ACHN (cell line): ENCODE results near the gene RAVER2.
"Not testable (repeated sequence)": the region's sequence is repeated elsewhere in the genome, so short reads cannot be mapped to it uniquely, and the experiment has no call there.

Source experiments
- DNase-seq: peaks from one replicate; pipeline ENCODE4 v3.0.0-alpha.2; 2015
- in situ Hi-C: cut with HindIII; loops from 2 replicates; pipeline ENCODE4 v1.10.0; 2017; ENCODE audit warnings: low sequenced_read_pairs, low pct_ligation_motif_present, low pct_unique_long_range_greater_than_20kb

RAVER2 gene

GRCh38 chr1:64745181-64745985 is 508 bp downstream of the RAVER2 start:
- in situ Hi-C loops: no loop called here
- peak; percentile 38 for DNase-seq

GRCh38 chr1:64745986-64746940 is 1.4 kb downstream of the RAVER2 start:
- in situ Hi-C loops: no loop called here
- DNase-seq: no peak

- DNase-seq: no peak
- in situ Hi-C loops: no loop called here
Observed at GRCh38 chr1:64748222-64748621, 3.3 kb downstream of the RAVER2 start.

GRCh38 chr1:64748706-64749105 is 3.8 kb downstream of the RAVER2 start:
- no peak for DNase-seq
- in situ Hi-C loops: no loop called here

GRCh38 chr1:64750092-64750491 is 5.2 kb downstream of the RAVER2 start:
- DNase-seq: no peak
- in situ Hi-C loops: no loop called here

- no peak for DNase-seq
- in situ Hi-C loops: no loop called here
Observed at GRCh38 chr1:64750875-64751274, 6.0 kb downstream of the RAVER2 start.

- in situ Hi-C loops: no loop called here
- no peak for DNase-seq
Observed at GRCh38 chr1:64754173-64754572, 9.3 kb downstream of the RAVER2 start.

GRCh38 chr1:64755361-64755760 is 10.5 kb downstream of the RAVER2 start:
- DNase-seq: no peak
- in situ Hi-C loops: no loop called here

- in situ Hi-C loops: no loop called here
- DNase-seq: no peak
Observed at GRCh38 chr1:64756770-64757169, 11.9 kb downstream of the RAVER2 start.

- in situ Hi-C loops: no loop called here
Observed at GRCh38 chr1:64757213-64757612, 12.3 kb downstream of the RAVER2 start.

GRCh38 chr1:64758233-64758632 is 13.4 kb downstream of the RAVER2 start:
- DNase-seq: no peak
- in situ Hi-C loops: no loop called here

More at GRCh38 chr1:64757213-64757612, 12.3 kb downstream of the RAVER2 start:
- no peak for DNase-seq

- in situ Hi-C loops: no loop called here
- DNase-seq: no peak
Observed at GRCh38 chr1:64759968-64760367, 15.1 kb downstream of the RAVER2 start.

- in situ Hi-C loops: no loop called here
- DNase-seq: no peak
Observed at GRCh38 chr1:64765012-64765411, 20.1 kb downstream of the RAVER2 start.

- in situ Hi-C loops: no loop called here
- no peak for DNase-seq
Observed at GRCh38 chr1:64765826-64766225, 21.0 kb downstream of the RAVER2 start.

- in situ Hi-C loops: no loop called here
- DNase-seq: no peak
Observed at GRCh38 chr1:64766429-64766828, 21.6 kb downstream of the RAVER2 start.

- in situ Hi-C loops: no loop called here
- DNase-seq: no peak
Observed at GRCh38 chr1:64769482-64769881, 24.6 kb downstream of the RAVER2 start.

- in situ Hi-C loops: no loop called here
- no peak for DNase-seq
Observed at GRCh38 chr1:64769971-64770370, 25.1 kb downstream of the RAVER2 start.

GRCh38 chr1:64773306-64773705 is 28.4 kb downstream of the RAVER2 start:
- in situ Hi-C loops, DNase-seq: not testable (repeated sequence)

GRCh38 chr1:64775113-64775512 is 30.2 kb downstream of the RAVER2 start:
- in situ Hi-C loops: no loop called here
- DNase-seq: no peak
